HFF-Myc (cell line): ENCODE data around the gene AGXT.

Experiments
- DNase-seq: peaks from one replicate; pipeline ENCODE4 v3.0.0-alpha.2; 2011; ENCODE audit warnings: low read depth; ENCODE audit errors: extremely low read depth
- H3K4me3 ChIP-seq: replicated peaks from 2 replicates; pipeline ENCODE4 v1.5.1; 2011; ENCODE audit warnings: low read depth, mild to moderate bottlenecking, control low read depth, low read length
- TF ChIP-seq, protein P1 (sequence below): IDR thresholded peaks from 2 replicates; pipeline ENCODE4 v1.5.1; 2012; ENCODE audit warnings: mild to moderate bottlenecking, low read depth, low read length, control low read depth; ENCODE audit errors: missing control alignments

Gene AGXT

DNA sequence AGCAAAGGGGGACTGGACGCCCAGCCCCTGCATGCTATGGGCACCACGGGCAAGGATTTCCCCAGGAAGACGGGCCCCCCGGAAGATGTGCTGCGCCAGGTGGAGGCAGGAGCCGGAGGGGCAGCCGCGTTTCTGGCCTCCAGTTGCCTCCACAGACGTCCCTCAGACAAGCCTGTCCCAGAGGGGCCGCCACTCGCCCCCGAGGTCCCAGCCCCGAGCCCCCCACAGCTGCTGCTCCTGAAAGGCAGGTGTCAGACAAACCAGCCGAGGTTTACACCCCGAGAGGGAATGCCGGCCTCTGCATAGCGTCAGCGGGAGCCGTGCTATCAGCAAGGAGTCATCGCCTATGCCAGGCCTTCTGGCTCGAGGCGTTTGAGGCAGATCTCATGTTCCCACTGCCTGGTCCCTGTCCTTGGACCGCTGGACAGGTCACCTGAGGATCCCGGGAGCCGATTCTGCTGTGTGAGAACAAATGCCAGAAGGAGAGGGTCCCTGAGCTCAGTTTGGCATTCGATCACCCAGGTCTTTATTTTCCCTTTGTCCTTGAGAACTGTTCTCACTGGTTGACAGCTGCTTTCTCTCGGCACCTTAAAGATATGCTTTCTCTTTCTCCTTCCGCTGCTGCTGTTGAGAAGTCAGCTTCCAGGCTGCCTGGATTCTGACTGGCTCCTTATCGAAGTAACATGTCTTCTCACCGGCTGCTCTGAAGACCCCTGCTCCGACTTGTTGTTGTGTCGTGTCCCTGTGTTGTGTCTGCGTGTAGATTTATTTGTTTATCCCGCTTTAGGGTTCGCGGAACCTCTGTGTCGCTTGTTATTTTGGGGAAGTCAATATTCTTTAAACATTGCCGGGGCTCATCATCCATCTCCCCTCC lies 58.1 kb downstream of the AGXT start:
- TF ChIP-seq, protein P1, sequence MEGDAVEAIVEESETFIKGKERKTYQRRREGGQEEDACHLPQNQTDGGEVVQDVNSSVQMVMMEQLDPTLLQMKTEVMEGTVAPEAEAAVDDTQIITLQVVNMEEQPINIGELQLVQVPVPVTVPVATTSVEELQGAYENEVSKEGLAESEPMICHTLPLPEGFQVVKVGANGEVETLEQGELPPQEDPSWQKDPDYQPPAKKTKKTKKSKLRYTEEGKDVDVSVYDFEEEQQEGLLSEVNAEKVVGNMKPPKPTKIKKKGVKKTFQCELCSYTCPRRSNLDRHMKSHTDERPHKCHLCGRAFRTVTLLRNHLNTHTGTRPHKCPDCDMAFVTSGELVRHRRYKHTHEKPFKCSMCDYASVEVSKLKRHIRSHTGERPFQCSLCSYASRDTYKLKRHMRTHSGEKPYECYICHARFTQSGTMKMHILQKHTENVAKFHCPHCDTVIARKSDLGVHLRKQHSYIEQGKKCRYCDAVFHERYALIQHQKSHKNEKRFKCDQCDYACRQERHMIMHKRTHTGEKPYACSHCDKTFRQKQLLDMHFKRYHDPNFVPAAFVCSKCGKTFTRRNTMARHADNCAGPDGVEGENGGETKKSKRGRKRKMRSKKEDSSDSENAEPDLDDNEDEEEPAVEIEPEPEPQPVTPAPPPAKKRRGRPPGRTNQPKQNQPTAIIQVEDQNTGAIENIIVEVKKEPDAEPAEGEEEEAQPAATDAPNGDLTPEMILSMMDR, result no peak
- DNase-seq, result no peak
- H3K4me3 ChIP-seq, result no peak overlapping the region

DNA sequence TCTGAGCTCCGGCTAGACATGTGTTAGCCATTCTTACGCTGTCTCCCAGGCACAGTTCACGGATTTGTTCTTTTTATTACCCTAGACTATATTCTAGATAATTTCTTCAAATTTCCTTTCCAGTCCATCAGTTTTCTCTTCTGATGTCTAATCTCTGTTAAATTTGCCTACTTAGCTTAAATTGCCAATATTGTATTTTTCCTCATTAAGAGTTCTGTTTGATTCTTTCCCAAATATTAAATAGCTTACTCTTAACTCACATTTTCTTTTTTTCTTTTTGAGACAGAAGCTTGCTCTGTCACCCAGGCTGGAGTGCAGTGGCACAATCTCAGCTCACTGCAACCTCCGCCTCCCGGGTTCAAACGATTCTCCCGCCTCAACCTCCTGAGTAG lies 58.8 kb downstream of the AGXT start:
- TF ChIP-seq, protein P1, result no peak
- H3K4me3 ChIP-seq, result no peak overlapping the region
- no peak for DNase-seq

DNA sequence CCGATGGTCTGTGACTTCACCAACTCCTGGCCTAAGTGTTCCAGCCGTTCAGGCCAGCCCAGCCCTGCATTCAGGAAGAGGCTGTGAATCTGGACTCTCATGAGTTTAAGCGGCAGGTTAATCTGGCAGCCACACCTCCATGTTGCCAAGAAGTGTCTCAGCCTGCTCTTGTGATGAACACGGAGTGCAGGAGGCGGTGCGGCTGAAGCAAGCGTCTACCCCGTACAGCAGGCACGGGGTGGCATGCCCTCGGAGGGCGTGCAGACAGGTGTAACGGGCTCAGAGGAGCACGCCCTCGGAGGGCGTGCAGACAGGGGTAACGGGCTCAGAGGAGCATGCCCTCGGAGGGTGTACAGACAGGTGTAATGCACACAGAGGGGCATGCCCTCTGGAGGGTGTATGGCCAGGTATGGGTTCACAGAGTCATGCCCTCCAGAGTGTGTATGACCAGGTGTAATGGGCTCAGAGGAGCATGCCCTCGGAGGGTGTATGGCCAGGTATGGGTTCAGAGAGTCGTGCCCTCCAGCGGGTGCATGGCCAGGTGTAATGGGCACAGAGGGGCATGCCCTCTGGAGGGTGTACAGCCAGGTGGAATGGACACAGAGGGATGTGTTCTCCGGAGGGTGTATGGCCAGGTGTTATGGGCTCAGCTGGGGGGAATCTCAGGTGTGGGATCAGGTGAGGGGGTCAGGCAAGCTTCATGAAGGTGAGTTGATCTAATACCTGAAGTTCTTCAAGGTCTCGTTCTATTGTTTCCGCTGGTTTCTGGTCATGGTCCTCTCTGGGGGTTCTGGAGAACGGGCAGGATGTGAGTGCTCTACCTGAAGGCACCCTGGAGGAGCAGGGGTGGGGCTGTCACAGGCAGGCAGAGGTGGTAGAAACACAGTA lies 60.1 kb downstream of the AGXT start:
- TF ChIP-seq, protein P1, result no peak
- H3K4me3 ChIP-seq, result no peak overlapping the region
- DNase-seq, result no peak

DNA sequence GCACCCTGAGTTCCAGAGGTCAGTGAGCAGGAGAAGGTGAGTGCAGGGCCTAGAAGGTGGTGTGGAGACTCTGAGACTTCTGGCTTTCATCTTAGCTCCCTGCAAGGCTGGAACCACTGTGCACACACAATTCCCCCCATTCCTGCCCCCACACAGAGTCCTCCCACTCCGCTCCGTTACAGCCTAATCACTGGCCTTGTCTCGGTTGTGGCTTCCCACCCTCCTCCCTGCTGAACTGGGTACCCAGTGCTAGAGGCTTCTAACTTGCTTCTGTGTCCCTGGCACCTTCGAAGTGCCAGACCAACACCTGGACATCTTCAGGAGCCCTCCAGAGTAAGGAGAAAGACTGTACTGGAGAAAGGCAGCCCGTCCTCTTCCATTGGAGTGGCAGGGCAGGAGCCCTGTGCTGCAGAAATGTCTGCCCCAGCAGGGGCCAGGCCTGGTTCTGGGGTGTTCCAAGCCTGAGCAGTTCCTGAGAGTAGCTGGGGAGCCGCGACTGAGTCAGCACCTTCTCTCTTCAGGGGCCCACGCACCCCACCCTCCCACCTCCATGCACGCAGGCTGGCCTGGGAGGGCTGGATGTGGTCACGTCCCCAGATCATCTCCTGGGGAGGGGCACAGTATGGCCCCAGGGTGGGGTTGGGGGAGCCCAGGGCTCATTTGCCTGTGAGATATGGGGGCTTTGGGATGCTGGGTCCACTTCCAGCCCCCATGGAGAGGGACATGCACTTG lies 60.9 kb downstream of the AGXT start:
- TF ChIP-seq, protein P1, result no peak
- no peak overlapping the region for H3K4me3 ChIP-seq
- DNase-seq, result no peak
